ENCODE data around the gene HRH4. TPM values are rescaled to one million over a fixed set of nuclear protein-coding genes. Genes with fewer than 3 reads are reported as not detected.

The HRH4 gene
- total RNA-seq, 6 experiments from 2014 or later: 0.06 to 0.32 (median 0.10) TPM

DNA sequence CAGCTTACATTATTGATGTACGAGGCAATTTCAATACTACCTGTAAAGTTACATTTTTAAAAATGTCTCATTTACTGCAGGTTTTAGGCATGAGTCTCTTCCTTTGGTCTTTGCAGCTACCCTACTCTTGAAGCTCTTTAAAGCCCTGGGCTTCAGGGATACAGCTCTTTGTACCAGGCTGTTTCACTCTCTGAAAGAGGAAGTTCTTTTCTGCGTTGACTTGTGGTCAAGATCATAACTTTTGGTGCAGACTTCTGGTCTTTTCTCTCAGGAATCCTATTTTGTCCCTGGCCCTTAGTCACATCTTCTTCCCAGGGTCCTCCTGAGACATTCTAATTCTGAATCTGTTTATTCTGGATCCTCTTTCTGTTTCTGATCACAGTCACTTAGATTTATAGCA is 16.6 kb upstream of the HRH4 start:
- Histone ChIP-seq H3K4me3 (no peak overlapping the region), H3K9me3 (no peaks in the 10 kb centered on the region), H3K27ac (no peak overlapping the region), H3K36me3 (peaks cover 0 to 51% (median 16%) of the 10 kb centered on the region in 4 donors), H3K27me3 (no peaks in the 10 kb centered on the region), H3K4me1 (no peaks in the 10 kb centered on the region)
- intact Hi-C loops (cut with DNase I): no loop called here
- 41% methylated on average over 2 of the region's 2 CpGs for WGBS (ENCODE audit: insufficient coverage, low coverage, low lambda C conversion rate, missing lambda C conversion rate)
- ATAC-seq (no peak), DNase-seq (no peak)
- no peak for TF ChIP-seq POLR2A (IDR thresholded peaks at IDR 0.05)
- TF ChIP-seq, protein P1, sequence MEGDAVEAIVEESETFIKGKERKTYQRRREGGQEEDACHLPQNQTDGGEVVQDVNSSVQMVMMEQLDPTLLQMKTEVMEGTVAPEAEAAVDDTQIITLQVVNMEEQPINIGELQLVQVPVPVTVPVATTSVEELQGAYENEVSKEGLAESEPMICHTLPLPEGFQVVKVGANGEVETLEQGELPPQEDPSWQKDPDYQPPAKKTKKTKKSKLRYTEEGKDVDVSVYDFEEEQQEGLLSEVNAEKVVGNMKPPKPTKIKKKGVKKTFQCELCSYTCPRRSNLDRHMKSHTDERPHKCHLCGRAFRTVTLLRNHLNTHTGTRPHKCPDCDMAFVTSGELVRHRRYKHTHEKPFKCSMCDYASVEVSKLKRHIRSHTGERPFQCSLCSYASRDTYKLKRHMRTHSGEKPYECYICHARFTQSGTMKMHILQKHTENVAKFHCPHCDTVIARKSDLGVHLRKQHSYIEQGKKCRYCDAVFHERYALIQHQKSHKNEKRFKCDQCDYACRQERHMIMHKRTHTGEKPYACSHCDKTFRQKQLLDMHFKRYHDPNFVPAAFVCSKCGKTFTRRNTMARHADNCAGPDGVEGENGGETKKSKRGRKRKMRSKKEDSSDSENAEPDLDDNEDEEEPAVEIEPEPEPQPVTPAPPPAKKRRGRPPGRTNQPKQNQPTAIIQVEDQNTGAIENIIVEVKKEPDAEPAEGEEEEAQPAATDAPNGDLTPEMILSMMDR (IDR thresholded peaks at IDR 0.05): no peak

DNA sequence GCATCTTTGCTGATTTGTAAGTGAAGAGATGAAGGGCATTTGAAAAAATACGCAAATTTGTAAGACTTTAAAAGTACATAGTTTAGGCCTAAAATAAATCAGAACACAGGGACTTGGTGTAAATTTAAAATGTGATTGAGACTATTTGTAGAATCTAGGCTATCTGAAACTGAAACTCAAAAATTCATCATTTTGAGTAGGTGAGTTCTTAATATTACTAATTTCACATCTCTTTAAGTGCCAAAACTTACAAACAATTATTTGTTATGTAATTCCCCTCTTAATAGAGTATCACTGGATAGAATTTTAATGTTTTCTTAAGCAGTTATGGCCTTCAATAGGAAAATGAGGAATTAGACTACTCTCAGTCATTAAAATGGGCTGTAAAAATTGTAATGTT is 14.0 kb upstream of the HRH4 start:
- no peak overlapping the region for H3K4me3 ChIP-seq
- no peak for ATAC-seq
- H3K9me3 ChIP-seq: no peaks in the 10 kb centered on the region
- no peaks in the 10 kb centered on the region for H3K4me1 ChIP-seq
- WGBS (ENCODE audit: insufficient coverage, low coverage, low lambda C conversion rate, missing lambda C conversion rate): 91% methylated on average over 1 of the region's 1 CpG
- no peak overlapping the region for H3K27ac ChIP-seq
- intact Hi-C loops (cut with DNase I): no loop called here
- DNase-seq: no peak
- peaks cover 0 to 68% (median 14%) of the 10 kb centered on the region in 4 donors for H3K36me3 ChIP-seq
- no peaks in the 10 kb centered on the region for H3K27me3 ChIP-seq
- TF ChIP-seq, protein P1 (IDR thresholded peaks at IDR 0.05): no peak
- TF ChIP-seq POLR2A (IDR thresholded peaks at IDR 0.05): no peak

DNA sequence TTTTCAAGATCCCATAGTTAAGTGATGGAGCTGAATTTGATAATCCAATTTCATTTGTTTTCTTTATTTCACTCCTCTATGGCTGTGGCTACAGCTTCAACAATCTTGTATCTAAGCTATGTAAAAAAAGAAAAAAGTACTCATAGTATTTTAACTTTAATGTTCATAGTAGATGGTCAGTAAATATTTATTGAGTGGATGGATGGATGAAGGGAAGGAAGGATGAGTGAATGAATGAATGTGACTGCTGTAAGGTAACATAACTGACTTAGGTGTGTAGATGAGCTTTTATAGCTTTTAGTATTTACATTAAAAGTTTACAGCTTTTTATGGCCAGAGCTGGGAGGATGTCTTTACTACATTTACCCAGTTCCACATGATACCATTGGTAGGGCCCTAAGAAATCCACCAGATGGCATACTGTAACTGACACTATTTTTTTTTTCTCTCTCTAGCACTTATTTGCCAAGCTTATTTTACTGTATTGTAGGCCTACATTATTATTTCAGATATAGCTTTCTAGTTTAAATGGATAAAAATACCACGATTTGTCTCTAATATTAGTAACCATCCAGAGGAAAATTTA is 13.4 kb upstream of the HRH4 start:
- Histone ChIP-seq H3K4me1 (no peaks in the 10 kb centered on the region), H3K36me3 (peaks cover 0 to 65% (median 11%) of the 10 kb centered on the region in 4 donors), H3K9me3 (no peaks in the 10 kb centered on the region), H3K27ac (no peak overlapping the region), H3K4me3 (no peak overlapping the region), H3K27me3 (no peaks in the 10 kb centered on the region)
- intact Hi-C loops (cut with DNase I): no loop called here
- peak in 1 of 4 donors; percentile 24 for ATAC-seq
- 85% methylated on average over 1 of the region's 1 CpG for WGBS (ENCODE audit: insufficient coverage, low coverage, low lambda C conversion rate, missing lambda C conversion rate)
- no peak for DNase-seq
- TF ChIP-seq POLR2A (IDR thresholded peaks at IDR 0.05): no peak
- TF ChIP-seq, protein P1 (IDR thresholded peaks at IDR 0.05): peak in 3 of 4 donors; percentile 18 to 29 (median 24)

DNA sequence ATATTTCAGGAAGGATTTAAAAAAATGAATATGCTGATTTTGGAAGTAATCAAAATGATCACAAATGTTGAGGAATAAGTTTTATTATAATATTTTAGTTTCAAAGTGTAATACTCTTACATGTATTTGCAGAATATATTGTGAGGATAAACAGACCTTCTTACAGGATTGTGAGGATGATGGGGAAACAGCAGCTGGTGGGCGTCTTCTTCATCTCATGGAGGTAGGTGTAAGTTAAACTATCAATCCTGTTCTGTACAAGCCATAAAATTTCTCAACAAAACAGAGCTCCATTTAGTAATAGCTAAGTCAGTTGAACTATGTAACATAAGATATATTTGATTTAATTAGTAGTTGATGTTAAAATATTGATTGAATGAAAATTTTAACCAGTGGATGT is 12.5 kb upstream of the HRH4 start:
- Histone ChIP-seq H3K27me3 (no peaks in the 10 kb centered on the region), H3K9me3 (no peaks in the 10 kb centered on the region), H3K4me3 (no peak overlapping the region), H3K27ac (no peak overlapping the region), H3K36me3 (peaks cover 0 to 58% (median 11%) of the 10 kb centered on the region in 4 donors), H3K4me1 (no peaks in the 10 kb centered on the region)
- intact Hi-C loops (cut with DNase I): no loop called here
- no peak for DNase-seq
- no peak for ATAC-seq
- TF ChIP-seq POLR2A (IDR thresholded peaks at IDR 0.05): no peak
- TF ChIP-seq, protein P1 (IDR thresholded peaks at IDR 0.05): no peak
- WGBS (ENCODE audit: insufficient coverage, low coverage, low lambda C conversion rate, missing lambda C conversion rate): 100% methylated on average over 1 of the region's 1 CpG
